Measurements from ENCODE around the gene ACTMAP. TPM values are rescaled to one million over a fixed set of nuclear protein-coding genes. Genes with fewer than 3 reads are reported as not detected.
A peak's percentile ranks its signal among the peaks of the same experiment; 100 is the strongest.

The ACTMAP gene
- total RNA-seq, 1 experiment from 2014 or later: 27.7 TPM

- Histone ChIP-seq H3K9me3 (ENCODE audit: control insufficient read depth, low read depth, low read length) (no peaks in the 10 kb centered on the region), H4K91ac (ENCODE audit: insufficient read length, low read depth, low read length) (no peak overlapping the region), H3K4me2 (ENCODE audit: insufficient read depth, insufficient read length, low read length) (no peak overlapping the region), H2BK15ac (ENCODE audit: low read depth, low read length) (no peak overlapping the region), H2BK5ac (ENCODE audit: insufficient read length, low read length) (no peak overlapping the region), H3K27ac (ENCODE audit: insufficient read length, low read depth, low read length) (no peak overlapping the region), H3K27me3 (ENCODE audit: insufficient read depth, low read length) (no peaks in the 10 kb centered on the region), H2AFZ (ENCODE audit: low read length) (no peak overlapping the region), H3K23ac (ENCODE audit: insufficient read length, low read depth, low read length) (no peak overlapping the region), H4K20me1 (ENCODE audit: control insufficient read depth, insufficient read depth, insufficient read length) (no peaks in the 10 kb centered on the region), H2AK5ac (ENCODE audit: insufficient read length, low read length) (no peak overlapping the region), H3K4me1 (ENCODE audit: insufficient read depth, low read length) (0 out of 2 replicates have a peak, but pooled peaks cover 4% of the 10 kb centered on the region), H3K4ac (ENCODE audit: low read depth, low read length) (no peak overlapping the region), H2BK12ac (ENCODE audit: insufficient read length, low read depth, low read length) (no peak overlapping the region), H2BK20ac (ENCODE audit: low read depth, low read length, poor library complexity, severe bottlenecking) (no peak overlapping the region), H4K8ac (replicated peaks; ENCODE audit: insufficient read length, low read depth, low read length) (no peak overlapping the region), H3K79me1 (ENCODE audit: insufficient read depth, low read depth, low read length, poor library complexity, severe bottlenecking) (no peaks in the 10 kb centered on the region), H3K56ac (ENCODE audit: insufficient read length, low read depth, low read length) (no peak overlapping the region), H3K18ac (ENCODE audit: insufficient read length, low read depth, low read length) (no peak overlapping the region), H3T11ph (ENCODE audit: low read length) (no peak overlapping the region), H3K14ac (ENCODE audit: insufficient read depth, low read length) (no peak overlapping the region), H4K5ac (ENCODE audit: insufficient read length, low read depth, low read length) (no peak overlapping the region), H3K79me2 (ENCODE audit: insufficient read depth, low read length) (no peaks in the 10 kb centered on the region), H3K23me2 (ENCODE audit: insufficient read length, low read depth, low read length, poor library complexity, severe bottlenecking) (no peaks in the 10 kb centered on the region), H3K9ac (ENCODE audit: extremely low read depth, insufficient read length, low read length) (no peak overlapping the region), H2BK120ac (ENCODE audit: low read depth, low read length, poor library complexity, severe bottlenecking) (no peak overlapping the region)
- H3K9me3 Mint-ChIP-seq: no peaks in the 10 kb centered on the region
- no peaks in the 10 kb centered on the region for H3K27me3 Mint-ChIP-seq (ENCODE audit: low read depth)
- DNase-seq: no peak
- H3K27ac Mint-ChIP-seq: peak overlapping the region in 1 of 3 experiments; percentile 42; a peak in 2 of 7 replicates
- peaks cover 16 to 20% of the 10 kb centered on the region in 2 experiments for H3K4me1 Mint-ChIP-seq
- H3K4me3 Mint-ChIP-seq: no peak overlapping the region
- H3K36me3 Mint-ChIP-seq (ENCODE audit: insufficient read depth in 1 of 3, low read depth in 3 of 3): peaks cover 6 to 17% (median 12%) of the 10 kb centered on the region in 3 experiments; a peak in 5 of 7 replicates
- TF ChIP-seq, protein P1, sequence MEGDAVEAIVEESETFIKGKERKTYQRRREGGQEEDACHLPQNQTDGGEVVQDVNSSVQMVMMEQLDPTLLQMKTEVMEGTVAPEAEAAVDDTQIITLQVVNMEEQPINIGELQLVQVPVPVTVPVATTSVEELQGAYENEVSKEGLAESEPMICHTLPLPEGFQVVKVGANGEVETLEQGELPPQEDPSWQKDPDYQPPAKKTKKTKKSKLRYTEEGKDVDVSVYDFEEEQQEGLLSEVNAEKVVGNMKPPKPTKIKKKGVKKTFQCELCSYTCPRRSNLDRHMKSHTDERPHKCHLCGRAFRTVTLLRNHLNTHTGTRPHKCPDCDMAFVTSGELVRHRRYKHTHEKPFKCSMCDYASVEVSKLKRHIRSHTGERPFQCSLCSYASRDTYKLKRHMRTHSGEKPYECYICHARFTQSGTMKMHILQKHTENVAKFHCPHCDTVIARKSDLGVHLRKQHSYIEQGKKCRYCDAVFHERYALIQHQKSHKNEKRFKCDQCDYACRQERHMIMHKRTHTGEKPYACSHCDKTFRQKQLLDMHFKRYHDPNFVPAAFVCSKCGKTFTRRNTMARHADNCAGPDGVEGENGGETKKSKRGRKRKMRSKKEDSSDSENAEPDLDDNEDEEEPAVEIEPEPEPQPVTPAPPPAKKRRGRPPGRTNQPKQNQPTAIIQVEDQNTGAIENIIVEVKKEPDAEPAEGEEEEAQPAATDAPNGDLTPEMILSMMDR (conservative IDR thresholded peaks at IDR 0.05): no peak
- no CpG with 5 or more reads among the region's 10 CpGs for WGBS (ENCODE audit: extremely low coverage, insufficient read length, low lambda C conversion rate)
Observed at GRCh38 chr19:40743926-40744325, 6.4 kb downstream of the ACTMAP start.

All from H9 (cell line).